Cardiac fibroblast (primary cell): Measurements from ENCODE around the gene ZFP57.
"Not testable (repeated sequence)": the region's sequence is repeated elsewhere in the genome, so short reads cannot be mapped to it uniquely, and the experiment has no call there.

Source experiments
- DNase-seq, 2 donors: peaks; one replicate each; pipeline versions ENCODE4 v3.0.0 to v3.0.0-alpha.2; 2010; ENCODE audit warnings: low read depth in 2 of 2
- H3K4me3 ChIP-seq, 2 donors: replicated peaks in 1 of 2; 1 replicate in 1 of 2; 2 replicates in 1 of 2; pipeline ENCODE4 v1.5.1; 2011; ENCODE audit warnings: low read depth in 2 of 2, low read length in 2 of 2, mild to moderate bottlenecking in 2 of 2, moderate library complexity in 1 of 2
- TF ChIP-seq, protein P1 (sequence below): IDR thresholded peaks from one replicate; pipeline ENCODE4 v1.5.1; 2011; ENCODE audit warnings: low read depth, mild to moderate bottlenecking, low read length, inconsistent platforms

Gene ZFP57

DNA sequence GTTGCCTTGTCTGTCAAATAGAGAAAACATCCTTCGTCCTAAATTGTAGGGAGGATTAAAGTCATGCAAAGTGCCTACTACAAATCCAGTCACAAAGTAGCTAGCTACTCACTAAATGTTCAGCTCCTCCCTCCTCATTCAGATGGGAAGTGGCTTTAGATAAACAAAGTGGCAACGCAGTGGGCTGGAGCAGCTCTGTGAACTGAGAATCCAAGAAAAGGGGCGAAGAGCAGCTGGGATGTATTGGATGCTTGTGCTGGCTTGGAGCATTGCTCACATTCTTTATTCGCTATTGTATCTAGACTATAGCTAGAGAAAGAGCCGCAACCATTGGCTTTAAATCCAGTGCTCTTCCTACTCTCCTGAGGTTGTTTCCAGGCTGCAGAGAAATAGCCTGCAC lies 13.8 kb downstream of the ZFP57 start:
- TF ChIP-seq, protein P1, sequence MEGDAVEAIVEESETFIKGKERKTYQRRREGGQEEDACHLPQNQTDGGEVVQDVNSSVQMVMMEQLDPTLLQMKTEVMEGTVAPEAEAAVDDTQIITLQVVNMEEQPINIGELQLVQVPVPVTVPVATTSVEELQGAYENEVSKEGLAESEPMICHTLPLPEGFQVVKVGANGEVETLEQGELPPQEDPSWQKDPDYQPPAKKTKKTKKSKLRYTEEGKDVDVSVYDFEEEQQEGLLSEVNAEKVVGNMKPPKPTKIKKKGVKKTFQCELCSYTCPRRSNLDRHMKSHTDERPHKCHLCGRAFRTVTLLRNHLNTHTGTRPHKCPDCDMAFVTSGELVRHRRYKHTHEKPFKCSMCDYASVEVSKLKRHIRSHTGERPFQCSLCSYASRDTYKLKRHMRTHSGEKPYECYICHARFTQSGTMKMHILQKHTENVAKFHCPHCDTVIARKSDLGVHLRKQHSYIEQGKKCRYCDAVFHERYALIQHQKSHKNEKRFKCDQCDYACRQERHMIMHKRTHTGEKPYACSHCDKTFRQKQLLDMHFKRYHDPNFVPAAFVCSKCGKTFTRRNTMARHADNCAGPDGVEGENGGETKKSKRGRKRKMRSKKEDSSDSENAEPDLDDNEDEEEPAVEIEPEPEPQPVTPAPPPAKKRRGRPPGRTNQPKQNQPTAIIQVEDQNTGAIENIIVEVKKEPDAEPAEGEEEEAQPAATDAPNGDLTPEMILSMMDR, result no peak
- DNase-seq, result no peak
- no peak overlapping the region for H3K4me3 ChIP-seq

DNA sequence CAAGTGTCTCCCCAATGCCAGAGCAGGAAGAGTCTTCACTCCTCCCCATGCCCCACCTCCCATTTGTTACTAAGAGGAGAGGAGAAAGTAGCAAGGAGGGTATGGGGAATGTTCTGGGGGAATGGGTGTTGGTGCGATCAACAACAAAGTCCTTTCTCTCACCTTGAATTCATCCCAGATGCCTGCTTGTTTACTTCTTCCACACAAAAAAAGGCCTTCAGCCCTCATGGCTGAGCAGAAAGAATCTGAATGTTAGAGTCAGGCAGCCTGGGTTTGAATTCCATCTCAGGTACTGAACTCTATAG lies 14.2 kb downstream of the ZFP57 start:
- TF ChIP-seq, protein P1, result no peak
- no peak for DNase-seq

DNA sequence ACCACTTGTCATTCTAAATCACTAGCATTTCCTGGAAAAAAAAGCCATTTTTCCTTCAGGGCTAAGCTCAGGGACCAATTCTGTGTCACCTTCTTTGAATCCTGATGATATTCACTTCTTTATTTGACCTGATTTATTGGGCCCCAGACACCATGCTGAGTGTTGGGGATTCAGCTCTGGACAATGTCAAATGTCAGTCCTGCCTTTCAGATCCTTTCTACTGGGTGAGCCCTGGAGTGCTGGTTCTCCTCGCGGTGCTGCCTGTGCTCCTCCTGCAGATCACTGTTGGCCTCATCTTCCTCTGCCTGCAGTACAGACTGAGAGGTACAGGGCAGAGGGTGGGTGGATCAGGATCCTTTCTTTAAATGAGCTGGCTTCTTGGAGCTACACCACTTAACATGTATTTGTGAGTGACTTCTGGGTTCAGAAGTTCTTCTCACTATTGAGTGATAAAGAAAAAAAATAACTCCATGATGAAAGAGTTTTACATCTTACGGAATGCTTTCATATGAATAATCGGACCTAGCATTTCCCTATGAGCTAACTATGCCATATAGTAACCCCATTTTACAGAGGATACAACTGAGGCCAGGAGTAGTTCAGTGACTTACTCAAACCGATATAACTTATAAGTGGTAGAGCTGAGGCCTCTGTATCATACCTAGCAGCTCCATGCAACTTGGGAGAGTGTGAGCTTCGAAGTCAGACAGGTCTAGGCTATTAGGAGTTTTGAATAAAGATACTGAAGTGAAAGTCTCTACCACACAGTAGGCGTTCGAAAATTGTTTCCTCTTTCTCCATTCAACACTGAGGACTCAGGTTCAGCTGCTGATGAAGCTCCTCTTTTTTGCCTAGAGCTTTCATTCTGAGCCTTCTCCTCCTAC lies 14.8 kb downstream of the ZFP57 start:
- no peak for DNase-seq
- no peak overlapping the region for H3K4me3 ChIP-seq
- TF ChIP-seq, protein P1, result no peak

More for the DNA sequence above, 14.2 kb downstream of the ZFP57 start:
- H3K4me3 ChIP-seq, result no peak overlapping the region

DNA sequence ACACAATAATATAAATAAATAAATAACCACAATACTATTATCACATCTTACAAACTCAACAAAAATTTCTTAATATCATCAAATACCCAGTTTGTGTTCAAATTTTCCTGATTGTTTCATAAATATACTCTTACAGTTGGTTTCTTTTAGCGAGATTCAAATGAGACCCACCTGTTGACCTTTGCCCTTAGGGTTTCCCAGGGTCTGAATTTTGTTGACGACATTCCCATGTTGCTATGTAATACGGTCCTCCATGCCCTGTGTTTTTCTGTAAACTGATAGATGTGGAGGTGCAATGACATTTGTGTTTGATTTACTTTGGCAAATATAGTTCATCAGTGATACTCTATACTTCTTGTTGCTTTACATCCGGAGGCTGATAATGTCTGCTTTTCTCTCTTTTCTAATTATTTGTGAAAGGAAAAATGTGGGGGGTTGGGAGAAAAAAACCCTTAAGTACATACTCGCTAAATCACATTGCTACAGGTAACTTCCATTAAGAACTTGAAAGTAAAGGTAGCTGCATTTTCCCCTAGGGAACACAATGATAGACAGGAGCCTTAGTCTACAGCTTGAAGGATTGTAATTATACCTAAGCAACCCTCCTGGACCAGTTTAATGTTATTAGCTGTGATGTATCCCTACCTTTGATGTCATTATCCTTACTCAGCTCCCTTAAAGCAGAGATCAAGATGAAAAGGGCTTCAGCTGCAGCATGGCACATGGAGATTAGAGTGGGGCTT lies 17.5 kb downstream of the ZFP57 start:
- DNase-seq, result no peak
- TF ChIP-seq, protein P1, result no peak
- no peak overlapping the region for H3K4me3 ChIP-seq

DNA sequence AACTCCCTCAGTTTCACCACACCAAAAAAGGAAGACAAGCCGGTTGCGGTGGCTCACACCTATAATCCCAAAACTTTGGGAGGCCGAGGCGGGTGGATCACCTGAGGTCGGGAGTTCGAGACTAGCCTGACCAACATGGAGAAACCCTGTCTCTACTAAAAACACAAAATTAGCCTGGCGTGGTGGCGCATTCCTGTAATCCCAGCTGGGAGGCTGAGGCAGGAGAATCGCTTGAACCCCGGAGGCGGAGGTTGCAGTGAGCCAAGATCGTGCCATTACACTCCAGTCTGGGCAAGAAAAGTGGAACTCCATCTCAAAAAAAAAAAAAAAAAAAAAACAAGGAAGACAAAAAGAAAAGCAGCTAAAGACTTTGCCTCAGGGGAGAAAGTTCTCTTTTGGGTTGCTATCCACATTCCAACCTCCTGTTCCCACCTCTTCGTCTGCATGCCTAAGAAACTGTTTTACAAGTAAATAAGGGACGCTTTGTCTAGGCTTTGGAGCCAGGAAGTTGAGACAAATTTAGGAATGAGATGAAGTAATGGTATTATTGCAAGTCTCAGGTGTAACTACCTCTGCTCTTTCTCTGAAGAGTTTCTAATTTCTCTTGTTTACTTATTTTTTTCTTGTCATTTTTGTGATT lies 19.3 kb downstream of the ZFP57 start:
- H3K4me3 ChIP-seq, DNase-seq: not testable (repeated sequence)

DNA sequence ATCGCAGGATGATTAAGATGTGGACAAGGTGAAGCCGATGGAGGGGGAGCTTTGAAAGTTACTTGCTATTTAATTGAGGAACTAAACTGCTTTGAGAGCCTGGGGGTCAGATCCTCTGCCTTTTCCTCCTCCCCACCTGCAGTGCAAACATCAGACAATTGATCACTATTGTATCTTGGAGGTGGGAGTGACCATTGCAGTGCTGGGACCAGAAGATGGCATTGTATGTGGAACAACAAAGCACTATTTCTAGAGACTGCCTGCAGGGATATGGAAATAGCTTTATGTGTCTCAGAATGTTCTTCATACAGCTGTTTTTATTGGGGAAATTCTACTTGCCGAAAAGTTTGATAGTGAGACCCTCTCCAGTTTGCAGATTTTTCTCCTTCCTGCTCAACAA lies 19.9 kb downstream of the ZFP57 start:
- no peak for DNase-seq
- TF ChIP-seq, protein P1, result no peak
- no peak overlapping the region for H3K4me3 ChIP-seq

DNA sequence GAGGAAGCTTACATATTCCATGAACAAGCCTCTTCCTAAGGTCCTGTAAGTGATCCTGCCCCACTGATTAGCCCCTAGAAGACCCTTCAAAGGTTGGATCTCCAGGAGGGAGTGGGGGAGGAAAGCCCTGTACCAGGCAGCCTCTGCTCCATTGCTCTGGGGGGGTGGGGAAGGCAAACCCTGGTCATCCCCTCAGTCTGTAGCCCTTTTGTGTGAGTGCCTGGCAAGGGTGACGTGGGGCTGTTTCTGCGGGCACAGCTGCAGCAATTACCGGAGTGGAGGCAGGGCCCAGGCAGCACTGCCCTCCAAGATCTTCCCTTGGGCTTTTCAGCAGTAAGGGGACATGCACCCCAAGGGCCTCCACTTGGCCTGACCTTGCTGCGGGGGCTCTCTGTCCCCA lies 24.2 kb downstream of the ZFP57 start, which contains the start of gene MOG:
Gene MOG (plus strand): TSS at position 295 of the 400 bp plus-strand sequence. CDS start 118 bp downstream, outside the sequence.
- H3K4me3 ChIP-seq, result no peak within 1 kb of the TSS
- TF ChIP-seq, protein P1, result no peak
- no peak for DNase-seq
